CD4-positive, CD25-positive, alpha-beta regulatory T cell (primary cell): Measurements from ENCODE around the gene NDUFB1. TPM values are rescaled to one million over a fixed set of nuclear protein-coding genes. Genes with fewer than 3 reads are reported as not detected.

Source experiments
- ATAC-seq, 2 donors: fragments of 150-1000 bp; cut with Tn5 transposase; one replicate each; pipeline ENCODE4 v1.10.0; 2021; ENCODE audit warnings: low read depth in 2 of 2, moderate number of reproducible peaks in 2 of 2, moderate library complexity in 1 of 2
- DNase-seq, 3 donors: peaks; one replicate each; pipeline versions ENCODE4 v3.0.0 to v3.0.0-alpha.2; 2012 to 2022; ENCODE audit warnings: mixed read lengths in 1 of 3
- H3K27ac ChIP-seq: one replicate; pipeline ENCODE4 v1.7.0; 2013; ENCODE audit warnings: mild to moderate bottlenecking, low read length; ENCODE audit not compliant: insufficient read depth, poor library complexity, severe bottlenecking
- H3K27me3 ChIP-seq: one replicate; pipeline ENCODE4 v1.7.0; 2013; ENCODE audit warnings: low read length; ENCODE audit not compliant: control insufficient read depth, insufficient read depth
- H3K36me3 ChIP-seq: one replicate; pipeline ENCODE4 v1.7.0; 2013; ENCODE audit warnings: mild to moderate bottlenecking, low read length, moderate library complexity; ENCODE audit not compliant: control insufficient read depth, insufficient read depth
- H3K4me1 ChIP-seq: 2 replicates; pipeline ENCODE4 v1.7.0; 2013; ENCODE audit warnings: mild to moderate bottlenecking, low read length; ENCODE audit not compliant: insufficient read depth, control insufficient read depth, poor library complexity, severe bottlenecking
- H3K4me3 ChIP-seq: one replicate; pipeline ENCODE4 v1.7.0; 2013; ENCODE audit warnings: low read depth, mild to moderate bottlenecking, low read length, moderate library complexity
- H3K9me3 ChIP-seq, 2 experiments: 1 replicate in 1 of 2; 2 replicates in 1 of 2; pipeline ENCODE4 v1.7.0; 2013; ENCODE audit warnings: low read length in 2 of 2, mild to moderate bottlenecking in 1 of 2, moderate library complexity in 1 of 2; ENCODE audit not compliant: control insufficient read depth in 2 of 2
- H3K27ac Mint-ChIP-seq, 3 donors: one replicate each; pipeline ENCODE4 v1.8.0; 2020 to 2022; ENCODE audit warnings: mild to moderate bottlenecking in 3 of 3, mixed read lengths in 3 of 3, moderate library complexity in 2 of 3
- H3K27me3 Mint-ChIP-seq: one replicate; pipeline ENCODE4 v1.8.0; 2022; ENCODE audit warnings: mild to moderate bottlenecking, mixed read lengths
- H3K36me3 Mint-ChIP-seq: one replicate; pipeline ENCODE4 v1.8.0; 2020; ENCODE audit warnings: mixed read lengths
- H3K4me1 Mint-ChIP-seq, 4 donors: one replicate each; pipeline ENCODE4 v1.8.0; 2020 to 2022; ENCODE audit warnings: mixed read lengths in 4 of 4, mild to moderate bottlenecking in 1 of 4
- H3K4me3 Mint-ChIP-seq, 4 donors: one replicate each; pipeline ENCODE4 v1.8.0; 2020 to 2022; ENCODE audit warnings: mild to moderate bottlenecking in 4 of 4, mixed read lengths in 4 of 4, moderate library complexity in 3 of 4
- H3K9me3 Mint-ChIP-seq, 7 donors: one replicate each; pipeline ENCODE4 v1.8.0; 2020 to 2022; ENCODE audit warnings: mixed read lengths in 7 of 7, mild to moderate bottlenecking in 3 of 7, moderate library complexity in 2 of 7
- polyA plus RNA-seq, 4 donors: library from polyadenylated mRNA; unstranded; fragments of 300-500 nt; fragmentation: Illumina TruSeq; gene quantifications; one replicate each; pipeline ENCODE4 v1.2.3, GENCODE V29; 2021
- total RNA-seq: library from RNA; stranded (reverse); gene quantifications from one replicate; pipeline ENCODE4 v1.2.3, GENCODE V29; 2022

The NDUFB1 gene
- total RNA-seq: 54.8 TPM
- 100 to 1,000 TPM; 390 to 471 (median 424) TPM for polyA plus RNA-seq

DNA sequence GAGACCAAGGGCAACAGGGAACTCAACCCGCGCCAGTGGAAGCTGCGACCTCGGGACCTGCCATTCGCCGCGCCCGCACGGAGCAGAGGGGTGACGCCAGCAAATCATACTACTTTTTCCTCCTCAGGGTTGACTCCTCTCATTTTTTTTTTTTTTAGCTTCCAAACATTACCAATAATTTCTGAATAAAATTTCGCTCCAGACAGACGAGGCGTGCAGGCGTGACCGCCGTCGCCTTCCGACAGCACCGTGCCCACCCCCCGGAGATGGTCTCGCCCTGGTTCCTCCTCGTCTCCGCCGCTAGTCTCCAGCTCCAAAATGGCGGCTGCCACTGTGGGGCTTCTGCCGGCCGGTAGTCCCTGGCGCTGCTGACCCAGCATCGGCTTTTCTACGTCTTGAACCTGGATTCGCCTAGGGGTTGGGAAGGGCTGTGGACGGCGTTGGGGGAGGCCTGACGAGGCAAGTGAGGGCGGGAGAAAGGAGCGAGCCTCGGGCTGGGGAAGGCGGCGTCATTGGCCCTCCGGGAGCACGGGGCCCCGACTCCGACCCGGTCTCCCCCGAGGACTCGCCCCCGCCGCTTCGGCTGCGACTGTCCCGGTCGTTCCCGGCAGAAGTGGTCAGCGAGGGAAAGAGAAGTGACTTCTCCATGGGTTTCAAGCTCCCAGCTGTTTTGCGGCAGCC is at the start of gene NDUFB1, which contains the start of gene CPSF2:
TSS of gene NDUFB1 (minus strand) at position 37 of the 681 bp plus-strand sequence. CDS start 4,069 bp downstream, outside the sequence.
TSS of gene CPSF2 (plus strand) at position 300 of the 681 bp plus-strand sequence. CDS start 9,016 bp downstream, outside the sequence.
- Mint-ChIP-seq H3K27me3 (no peaks in the 10 kb centered on the region), H3K4me1 (peaks cover 34 to 75% (median 51%) of the 10 kb centered on the region in 4 donors), H3K36me3 (peaks cover 8% of the 10 kb centered on the region), H3K4me3 (peak within 1 kb of the TSS; percentile 96 to 99 (median 98)), H3K9me3 (peaks cover 0 to 2% (median 0%) of the 10 kb centered on the region in 7 donors), H3K27ac (peak within 1 kb of the TSS; percentile 100)
- H3K9me3 ChIP-seq: no peaks in the 10 kb centered on the region
- H3K27me3 ChIP-seq: no peaks in the 10 kb centered on the region
- H3K36me3 ChIP-seq: peaks cover 9% of the 10 kb centered on the region
- peak within 1 kb of the TSS; percentile 95 for H3K4me3 ChIP-seq
- H3K27ac ChIP-seq: peak within 1 kb of the TSS; percentile 91
- peaks cover 45% of the 10 kb centered on the region for H3K4me1 ChIP-seq
- DNase-seq (peak; percentile 80 to 89 (median 89)), ATAC-seq (peak; percentile 90 to 92)

DNA sequence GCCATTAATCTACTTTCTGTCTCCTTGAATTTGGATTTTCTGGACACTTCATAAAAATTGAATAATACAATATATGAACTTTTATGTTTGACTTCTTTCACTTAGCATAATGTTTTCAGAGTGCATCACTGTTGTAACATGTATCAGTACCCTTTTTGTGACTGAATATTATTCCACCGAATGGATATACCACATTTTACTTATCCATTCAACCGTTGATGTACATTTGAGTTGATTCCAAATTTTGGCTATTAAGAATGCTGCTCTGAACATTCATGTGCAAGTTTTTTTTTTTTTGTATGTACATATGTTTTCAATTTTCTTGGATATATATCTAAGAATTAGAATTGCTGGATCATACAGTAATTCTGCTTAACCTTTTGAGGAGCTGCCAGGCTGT is 43.5 kb upstream of the NDUFB1 start:
- H3K9me3 ChIP-seq: no peaks in the 10 kb centered on the region
- no peaks in the 10 kb centered on the region for H3K4me1 ChIP-seq
- peaks cover 48% of the 10 kb centered on the region for H3K36me3 Mint-ChIP-seq
- H3K27me3 ChIP-seq: no peaks in the 10 kb centered on the region
- H3K27ac ChIP-seq: no peak overlapping the region
- ATAC-seq (no peak), DNase-seq (no peak)
- H3K9me3 Mint-ChIP-seq: peaks cover 0 to 6% (median 2%) of the 10 kb centered on the region in 7 donors
- peaks cover 57% of the 10 kb centered on the region for H3K36me3 ChIP-seq
- H3K27me3 Mint-ChIP-seq: no peaks in the 10 kb centered on the region
- no peak overlapping the region for H3K4me3 Mint-ChIP-seq
- H3K27ac Mint-ChIP-seq: no peak overlapping the region
- H3K4me1 Mint-ChIP-seq: no peaks in the 10 kb centered on the region
- H3K4me3 ChIP-seq: no peak overlapping the region

GRCh38 chr14:92161521-92161920 is 40.0 kb upstream of the NDUFB1 start:
- Histone ChIP-seq H3K4me1 (no peaks in the 10 kb centered on the region), H3K9me3 (no peaks in the 10 kb centered on the region), H3K27ac (no peak overlapping the region), H3K36me3 (peaks cover 86% of the 10 kb centered on the region), H3K27me3 (no peaks in the 10 kb centered on the region), H3K4me3 (no peak overlapping the region)
- peaks cover 0 to 10% (median 4%) of the 10 kb centered on the region in 4 donors for H3K4me1 Mint-ChIP-seq
- DNase-seq: no peak
- no peak overlapping the region for H3K27ac Mint-ChIP-seq
- peaks cover 61% of the 10 kb centered on the region for H3K36me3 Mint-ChIP-seq
- no peak overlapping the region for H3K4me3 Mint-ChIP-seq
- no peaks in the 10 kb centered on the region for H3K27me3 Mint-ChIP-seq
- ATAC-seq: no peak
- peaks cover 0 to 6% (median 2%) of the 10 kb centered on the region in 7 donors for H3K9me3 Mint-ChIP-seq

DNA sequence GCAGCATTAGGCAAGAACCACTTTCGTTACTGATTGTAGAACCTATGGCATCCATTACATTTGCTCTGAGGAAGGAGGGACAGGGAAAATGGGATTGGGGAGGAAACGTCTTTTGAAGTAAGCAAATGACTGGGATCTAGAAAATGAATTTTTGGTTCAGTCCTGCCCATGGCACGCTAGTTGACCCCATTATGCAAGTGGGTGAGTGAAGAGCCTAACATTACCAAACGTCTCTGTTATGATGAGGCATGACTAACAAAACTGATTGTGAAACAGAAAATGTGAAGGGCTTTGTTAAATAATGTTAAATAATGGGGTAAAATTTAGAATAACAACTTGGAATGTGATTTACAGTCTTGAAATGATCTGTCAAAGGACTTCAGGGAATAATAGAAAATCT is 39.1 kb upstream of the NDUFB1 start:
- Mint-ChIP-seq H3K4me3 (no peak overlapping the region), H3K27ac (no peak overlapping the region), H3K9me3 (peaks cover 0 to 6% (median 2%) of the 10 kb centered on the region in 7 donors), H3K27me3 (no peaks in the 10 kb centered on the region), H3K36me3 (peaks cover 59% of the 10 kb centered on the region), H3K4me1 (peaks cover 0 to 10% (median 4%) of the 10 kb centered on the region in 4 donors)
- no peak overlapping the region for H3K27ac ChIP-seq
- H3K36me3 ChIP-seq: peaks cover 91% of the 10 kb centered on the region
- H3K27me3 ChIP-seq: no peaks in the 10 kb centered on the region
- DNase-seq (no peak), ATAC-seq (no peak)
- H3K4me1 ChIP-seq: no peaks in the 10 kb centered on the region
- H3K4me3 ChIP-seq: no peak overlapping the region
- no peaks in the 10 kb centered on the region for H3K9me3 ChIP-seq

DNA sequence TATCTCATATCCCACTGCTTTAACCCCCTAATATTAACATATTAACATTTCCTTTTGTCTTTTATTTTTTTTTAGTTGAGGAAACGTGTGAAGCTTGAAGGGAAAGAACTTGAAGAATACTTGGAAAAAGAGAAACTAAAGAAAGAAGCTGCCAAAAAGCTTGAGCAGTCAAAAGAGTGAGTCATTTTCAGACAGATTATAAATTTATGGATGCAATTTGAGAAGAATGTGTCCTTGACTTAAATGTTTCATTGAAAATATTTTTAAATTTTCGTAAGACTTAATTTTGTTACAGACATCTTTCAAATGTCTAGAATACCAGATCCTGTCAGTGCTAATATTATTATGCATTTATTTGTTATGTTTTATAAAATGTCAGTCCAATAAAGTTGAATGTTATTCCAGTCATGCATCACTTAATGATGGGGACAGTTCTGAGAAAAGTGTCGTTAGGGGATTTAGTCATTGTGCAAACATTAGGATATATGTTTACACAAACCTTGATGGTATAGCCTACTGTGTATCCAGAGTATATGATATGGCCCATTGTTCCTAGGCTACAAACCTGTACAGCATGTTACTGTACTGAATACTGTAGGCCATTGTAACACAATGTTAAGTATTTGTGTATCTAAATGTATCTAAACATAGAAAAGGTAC is 32.9 kb upstream of the NDUFB1 start:
- peaks cover 66% of the 10 kb centered on the region for H3K36me3 ChIP-seq
- no peaks in the 10 kb centered on the region for H3K27me3 ChIP-seq
- H3K27me3 Mint-ChIP-seq: no peaks in the 10 kb centered on the region
- DNase-seq: no peak
- no peak for ATAC-seq
- H3K4me3 Mint-ChIP-seq: no peak overlapping the region
- H3K4me3 ChIP-seq: no peak overlapping the region
- no peaks in the 10 kb centered on the region for H3K9me3 Mint-ChIP-seq
- H3K27ac Mint-ChIP-seq: no peak overlapping the region
- peaks cover 0 to 12% (median 8%) of the 10 kb centered on the region in 4 donors for H3K4me1 Mint-ChIP-seq
- H3K36me3 Mint-ChIP-seq: peaks cover 39% of the 10 kb centered on the region
- no peaks in the 10 kb centered on the region for H3K9me3 ChIP-seq
- H3K27ac ChIP-seq: no peak overlapping the region
- H3K4me1 ChIP-seq: no peaks in the 10 kb centered on the region

- Histone ChIP-seq H3K27me3 (no peaks in the 10 kb centered on the region), H3K4me3 (no peak overlapping the region)
- H3K27ac Mint-ChIP-seq: no peak overlapping the region
Measured at GRCh38 chr14:92153581-92153980, 32.1 kb upstream of the NDUFB1 start.

GRCh38 chr14:92144708-92145107 is 23.2 kb upstream of the NDUFB1 start:
- no peak overlapping the region for H3K4me3 Mint-ChIP-seq
- no peak for ATAC-seq
- no peaks in the 10 kb centered on the region for H3K27me3 Mint-ChIP-seq
- H3K9me3 Mint-ChIP-seq: no peaks in the 10 kb centered on the region
- Histone ChIP-seq H3K27me3 (no peaks in the 10 kb centered on the region), H3K27ac (no peak overlapping the region), H3K4me1 (no peaks in the 10 kb centered on the region), H3K36me3 (peaks cover 74% of the 10 kb centered on the region), H3K9me3 (no peaks in the 10 kb centered on the region), H3K4me3 (no peak overlapping the region)
- H3K4me1 Mint-ChIP-seq: peaks cover 6 to 29% (median 17%) of the 10 kb centered on the region in 4 donors
- DNase-seq: no peak
- H3K27ac Mint-ChIP-seq: peak overlapping the region in 2 of 3 donors; percentile 15 to 36
- peaks cover 55% of the 10 kb centered on the region for H3K36me3 Mint-ChIP-seq

More at GRCh38 chr14:92153581-92153980, 32.1 kb upstream of the NDUFB1 start:
- Histone ChIP-seq H3K27ac (no peak overlapping the region), H3K9me3 (no peaks in the 10 kb centered on the region), H3K4me1 (no peaks in the 10 kb centered on the region), H3K36me3 (peaks cover 67% of the 10 kb centered on the region)
- no peaks in the 10 kb centered on the region for H3K27me3 Mint-ChIP-seq
- H3K9me3 Mint-ChIP-seq: no peaks in the 10 kb centered on the region
- H3K4me3 Mint-ChIP-seq: no peak overlapping the region
- DNase-seq (no peak), ATAC-seq (no peak)
- peaks cover 0 to 10% (median 9%) of the 10 kb centered on the region in 4 donors for H3K4me1 Mint-ChIP-seq
- H3K36me3 Mint-ChIP-seq: peaks cover 39% of the 10 kb centered on the region
